PC-9 (cell line): Measurements from ENCODE around the gene METTL2B.
"Not testable (repeated sequence)": the region's sequence is repeated elsewhere in the genome, so short reads cannot be mapped to it uniquely, and the experiment has no call there.

Source experiments
- EZH2 ChIP-seq: fragments of 200-600 bp; sonication (generic); IDR thresholded peaks from 2 replicates; pipeline ENCODE4 v1.8.0; 2017; ENCODE audit warnings: antibody characterized with exemption, low read depth
- TF ChIP-seq, protein P1 (sequence below): fragments of 200-600 bp; sonication (generic); conservative IDR thresholded peaks from 2 replicates; pipeline ENCODE4 v1.6.1; 2017; ENCODE audit warnings: mixed run types, antibody characterized with exemption, mild to moderate bottlenecking, moderate library complexity

DNA sequence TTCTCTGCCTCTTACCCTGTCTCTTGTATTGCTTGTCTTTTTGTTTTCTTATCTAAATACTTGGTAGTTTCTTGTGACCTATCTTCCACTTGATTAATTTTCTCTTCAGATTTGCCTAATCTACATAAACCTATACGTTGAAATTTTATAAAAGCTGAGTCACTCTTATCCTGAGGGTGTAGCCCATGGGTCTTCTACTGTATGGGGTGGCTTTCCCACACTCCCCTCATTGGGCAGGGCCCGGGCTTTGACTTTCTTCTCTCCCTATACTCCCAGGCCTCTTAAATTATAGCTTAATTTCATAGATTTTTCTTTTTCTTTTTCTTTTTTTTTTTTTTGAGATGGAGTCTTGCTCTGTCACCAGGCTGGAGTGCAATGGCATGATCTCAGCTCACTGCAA is 66.0 kb downstream of the METTL2B start:
- TF ChIP-seq, protein P1, sequence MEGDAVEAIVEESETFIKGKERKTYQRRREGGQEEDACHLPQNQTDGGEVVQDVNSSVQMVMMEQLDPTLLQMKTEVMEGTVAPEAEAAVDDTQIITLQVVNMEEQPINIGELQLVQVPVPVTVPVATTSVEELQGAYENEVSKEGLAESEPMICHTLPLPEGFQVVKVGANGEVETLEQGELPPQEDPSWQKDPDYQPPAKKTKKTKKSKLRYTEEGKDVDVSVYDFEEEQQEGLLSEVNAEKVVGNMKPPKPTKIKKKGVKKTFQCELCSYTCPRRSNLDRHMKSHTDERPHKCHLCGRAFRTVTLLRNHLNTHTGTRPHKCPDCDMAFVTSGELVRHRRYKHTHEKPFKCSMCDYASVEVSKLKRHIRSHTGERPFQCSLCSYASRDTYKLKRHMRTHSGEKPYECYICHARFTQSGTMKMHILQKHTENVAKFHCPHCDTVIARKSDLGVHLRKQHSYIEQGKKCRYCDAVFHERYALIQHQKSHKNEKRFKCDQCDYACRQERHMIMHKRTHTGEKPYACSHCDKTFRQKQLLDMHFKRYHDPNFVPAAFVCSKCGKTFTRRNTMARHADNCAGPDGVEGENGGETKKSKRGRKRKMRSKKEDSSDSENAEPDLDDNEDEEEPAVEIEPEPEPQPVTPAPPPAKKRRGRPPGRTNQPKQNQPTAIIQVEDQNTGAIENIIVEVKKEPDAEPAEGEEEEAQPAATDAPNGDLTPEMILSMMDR: not testable (repeated sequence)
- TF ChIP-seq EZH2: not testable (repeated sequence)
